Adipocyte (in vitro differentiated cells): Measurements from ENCODE around the gene CLEC19A.
A peak's percentile ranks its signal among the peaks of the same experiment; 100 is the strongest.

Experiments used
- DNase-seq: peaks from one replicate; pipeline ENCODE4 v3.0.0-alpha.2; 2015; ENCODE audit warnings: low read depth
- H3K27me3 ChIP-seq: replicated peaks from 2 replicates; pipeline ENCODE4 v1.7.0; 2013; ENCODE audit warnings: mild to moderate bottlenecking, low read length, moderate library complexity; ENCODE audit not compliant: control insufficient read depth, insufficient read depth
- H3K36me3 ChIP-seq: 2 replicates; pipeline ENCODE4 v1.7.0; 2013; ENCODE audit warnings: low read length, mild to moderate bottlenecking, moderate library complexity; ENCODE audit not compliant: control insufficient read depth, insufficient read depth, severe bottlenecking
- H3K4me1 ChIP-seq: 2 replicates; pipeline ENCODE4 v1.7.0; 2013; ENCODE audit warnings: mild to moderate bottlenecking, low read length, moderate library complexity; ENCODE audit not compliant: control insufficient read depth, insufficient read depth
- H3K4me3 ChIP-seq: 2 replicates; pipeline ENCODE4 v1.7.0; 2013; ENCODE audit warnings: mild to moderate bottlenecking, low read length, moderate library complexity
- H3K9ac ChIP-seq: 2 replicates; pipeline ENCODE4 v1.7.0; 2013; ENCODE audit warnings: mild to moderate bottlenecking, low read length, moderate library complexity
- H3K9me3 ChIP-seq: 2 replicates; pipeline ENCODE4 v1.7.0; 2013; ENCODE audit warnings: mild to moderate bottlenecking, low read length, moderate library complexity; ENCODE audit not compliant: control insufficient read depth

The CLEC19A gene

GRCh38 chr16:19329932-19330331 is 44.4 kb downstream of the CLEC19A start:
- Histone ChIP-seq H3K9ac (no peak overlapping the region), H3K27me3 (peaks cover 2% of the 10 kb centered on the region), H3K4me3 (no peak overlapping the region), H3K4me1 (peaks cover 10% of the 10 kb centered on the region), H3K9me3 (peaks cover 10% of the 10 kb centered on the region), H3K36me3 (no peaks in the 10 kb centered on the region)
- no peak for DNase-seq

- no peak overlapping the region for H3K4me3 ChIP-seq
- peak; percentile 24 for DNase-seq
Measured at GRCh38 chr16:19330841-19331397, 45.4 kb downstream of the CLEC19A start.

GRCh38 chr16:19331794-19332193 is 46.3 kb downstream of the CLEC19A start:
- Histone ChIP-seq H3K9ac (no peak overlapping the region), H3K27me3 (peaks cover 17% of the 10 kb centered on the region)
- DNase-seq = no peak

More at GRCh38 chr16:19330841-19331397, 45.4 kb downstream of the CLEC19A start:
- Histone ChIP-seq H3K9me3 (peaks cover 10% of the 10 kb centered on the region), H3K27me3 (peaks cover 12% of the 10 kb centered on the region), H3K4me1 (peaks cover 10% of the 10 kb centered on the region), H3K9ac (no peak overlapping the region), H3K36me3 (no peaks in the 10 kb centered on the region)

GRCh38 chr16:19338335-19338734 is 52.8 kb downstream of the CLEC19A start:
- no peak overlapping the region for H3K9ac ChIP-seq
- no peak overlapping the region for H3K4me3 ChIP-seq
- DNase-seq = no peak
- H3K4me1 ChIP-seq = no peaks in the 10 kb centered on the region
- H3K27me3 ChIP-seq = peaks cover 31% of the 10 kb centered on the region
- no peaks in the 10 kb centered on the region for H3K9me3 ChIP-seq
- H3K36me3 ChIP-seq = no peaks in the 10 kb centered on the region

More at GRCh38 chr16:19331794-19332193, 46.3 kb downstream of the CLEC19A start:
- Histone ChIP-seq H3K4me3 (no peak overlapping the region), H3K36me3 (no peaks in the 10 kb centered on the region), H3K9me3 (peaks cover 10% of the 10 kb centered on the region), H3K4me1 (peaks cover 10% of the 10 kb centered on the region)

- Histone ChIP-seq H3K4me1 (no peaks in the 10 kb centered on the region), H3K27me3 (peaks cover 26% of the 10 kb centered on the region), H3K4me3 (no peak overlapping the region), H3K36me3 (no peaks in the 10 kb centered on the region), H3K9me3 (no peaks in the 10 kb centered on the region), H3K9ac (no peak overlapping the region)
- no peak for DNase-seq
Measured at GRCh38 chr16:19344224-19344801, 58.8 kb downstream of the CLEC19A start.

- H3K4me1 ChIP-seq = no peaks in the 10 kb centered on the region
- H3K27me3 ChIP-seq = peaks cover 26% of the 10 kb centered on the region
- no peaks in the 10 kb centered on the region for H3K9me3 ChIP-seq
- H3K9ac ChIP-seq = no peak overlapping the region
- no peak overlapping the region for H3K4me3 ChIP-seq
- DNase-seq = no peak
- no peaks in the 10 kb centered on the region for H3K36me3 ChIP-seq
Measured at GRCh38 chr16:19344980-19345379, 59.4 kb downstream of the CLEC19A start.

- H3K27me3 ChIP-seq = peaks cover 26% of the 10 kb centered on the region
- no peak for DNase-seq
- H3K4me3 ChIP-seq = no peak overlapping the region
- no peaks in the 10 kb centered on the region for H3K9me3 ChIP-seq
- no peak overlapping the region for H3K9ac ChIP-seq
- no peaks in the 10 kb centered on the region for H3K36me3 ChIP-seq
- no peaks in the 10 kb centered on the region for H3K4me1 ChIP-seq
Measured at GRCh38 chr16:19346335-19346922, 60.9 kb downstream of the CLEC19A start.

- Histone ChIP-seq H3K9me3 (no peaks in the 10 kb centered on the region), H3K4me1 (no peaks in the 10 kb centered on the region), H3K9ac (no peak overlapping the region), H3K4me3 (no peak overlapping the region), H3K36me3 (no peaks in the 10 kb centered on the region), H3K27me3 (peaks cover 22% of the 10 kb centered on the region)
- no peak for DNase-seq
Measured at GRCh38 chr16:19348125-19348524, 62.6 kb downstream of the CLEC19A start.

GRCh38 chr16:19348578-19349315 is 63.2 kb downstream of the CLEC19A start:
- Histone ChIP-seq H3K36me3 (no peaks in the 10 kb centered on the region), H3K4me1 (no peaks in the 10 kb centered on the region), H3K9me3 (no peaks in the 10 kb centered on the region), H3K9ac (no peak overlapping the region), H3K27me3 (peaks cover 22% of the 10 kb centered on the region), H3K4me3 (no peak overlapping the region)
- DNase-seq = no peak

GRCh38 chr16:19354371-19354770 is 68.8 kb downstream of the CLEC19A start:
- no peak overlapping the region for H3K4me3 ChIP-seq
- no peaks in the 10 kb centered on the region for H3K9me3 ChIP-seq
- no peak for DNase-seq
- H3K36me3 ChIP-seq = no peaks in the 10 kb centered on the region
- no peaks in the 10 kb centered on the region for H3K4me1 ChIP-seq
- H3K9ac ChIP-seq = no peak overlapping the region
- peaks cover under 1% of the 10 kb centered on the region for H3K27me3 ChIP-seq
